Suprapubic skin (tissue), 4 donors: ENCODE results near the gene CHRM3. TPM values are rescaled to one million over a fixed set of nuclear protein-coding genes. Genes with fewer than 3 reads are reported as not detected.
"Not testable (repeated sequence)": the region's sequence is repeated elsewhere in the genome, so short reads cannot be mapped to it uniquely, and the experiment has no call there.

ENCODE experiments used
- DNase-seq, 2 donors: peaks; one replicate each; pipeline ENCODE4 v3.0.0-alpha.2; 2019; ENCODE audit warnings: low spot score in 2 of 2
- H3K27ac ChIP-seq: fragments of 200-600 bp; sonication (generic); one replicate; pipeline ENCODE4 v1.5.1; 2019
- H3K27me3 ChIP-seq: fragments of 200-600 bp; sonication (generic); one replicate; pipeline ENCODE4 v1.5.1; 2019
- H3K36me3 ChIP-seq: fragments of 200-600 bp; sonication (generic); one replicate; pipeline ENCODE4 v1.5.1; 2019
- H3K4me1 ChIP-seq: fragments of 200-600 bp; sonication (generic); one replicate; pipeline ENCODE4 v1.5.1; 2019
- H3K4me3 ChIP-seq: fragments of 200-600 bp; sonication (generic); one replicate; pipeline ENCODE4 v1.5.1; 2019; ENCODE audit warnings: mild to moderate bottlenecking
- H3K9me3 ChIP-seq: fragments of 200-600 bp; sonication (generic); one replicate; pipeline ENCODE4 v1.5.1; 2019
- EP300 ChIP-seq: sonication (generic); formaldehyde crosslinking; IDR thresholded peaks from one replicate; pipeline ENCODE4 v1.6.1; 2017; ENCODE audit warnings: antibody characterized with exemption
- POLR2A ChIP-seq, 2 donors: fragments of 450-650 bp; IDR thresholded peaks; one replicate each; pipeline ENCODE4 v1.6.1; 2017; ENCODE audit warnings: antibody characterized with exemption in 2 of 2, mild to moderate bottlenecking in 2 of 2, moderate library complexity in 2 of 2
- POLR2AphosphoS5 ChIP-seq, 3 donors: sonication (generic); formaldehyde crosslinking; IDR thresholded peaks; one replicate each; pipeline ENCODE4 v1.6.1; 2017; ENCODE audit warnings: antibody characterized with exemption in 3 of 3
- WGBS: methylation state at CpG from one replicate; pipeline ENCODE4 v1.1.5; 2018; 5-methylcytosine and 5-hydroxymethylcytosine counted together
- total RNA-seq, 4 donors: library from RNA; depleted of rRNA; stranded (reverse); fragments of >200 nt; gene quantifications; one replicate each; pipeline ENCODE4 v1.1.0, GENCODE V29; 2016
- TF ChIP-seq, protein P1 (sequence below), 2 donors: fragments of 200-600 bp in 1 of 2; fragments of 450-650 bp in 1 of 2; sonication (generic) in 1 of 2; IDR thresholded peaks; one replicate each; pipeline ENCODE4 v1.5.1; 2016 to 2019; ENCODE audit warnings: antibody characterized with exemption in 2 of 2, mild to moderate bottlenecking in 1 of 2, moderate library complexity in 1 of 2

The CHRM3 gene
- total RNA-seq, 4 donors from 2014 or later, result 3.7 to 15.8 (median 9.2) TPM

- TF ChIP-seq EP300, result no peak
- TF ChIP-seq, protein P1, sequence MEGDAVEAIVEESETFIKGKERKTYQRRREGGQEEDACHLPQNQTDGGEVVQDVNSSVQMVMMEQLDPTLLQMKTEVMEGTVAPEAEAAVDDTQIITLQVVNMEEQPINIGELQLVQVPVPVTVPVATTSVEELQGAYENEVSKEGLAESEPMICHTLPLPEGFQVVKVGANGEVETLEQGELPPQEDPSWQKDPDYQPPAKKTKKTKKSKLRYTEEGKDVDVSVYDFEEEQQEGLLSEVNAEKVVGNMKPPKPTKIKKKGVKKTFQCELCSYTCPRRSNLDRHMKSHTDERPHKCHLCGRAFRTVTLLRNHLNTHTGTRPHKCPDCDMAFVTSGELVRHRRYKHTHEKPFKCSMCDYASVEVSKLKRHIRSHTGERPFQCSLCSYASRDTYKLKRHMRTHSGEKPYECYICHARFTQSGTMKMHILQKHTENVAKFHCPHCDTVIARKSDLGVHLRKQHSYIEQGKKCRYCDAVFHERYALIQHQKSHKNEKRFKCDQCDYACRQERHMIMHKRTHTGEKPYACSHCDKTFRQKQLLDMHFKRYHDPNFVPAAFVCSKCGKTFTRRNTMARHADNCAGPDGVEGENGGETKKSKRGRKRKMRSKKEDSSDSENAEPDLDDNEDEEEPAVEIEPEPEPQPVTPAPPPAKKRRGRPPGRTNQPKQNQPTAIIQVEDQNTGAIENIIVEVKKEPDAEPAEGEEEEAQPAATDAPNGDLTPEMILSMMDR (IDR thresholded peaks at IDR 0.05), result no peak
- TF ChIP-seq POLR2AphosphoS5 (IDR thresholded peaks at IDR 0.05), result no peak
- no peak for TF ChIP-seq POLR2A (IDR thresholded peaks at IDR 0.05)
- Histone ChIP-seq H3K27me3 (no peaks in the 10 kb centered on the region), H3K4me1 (no peaks in the 10 kb centered on the region), H3K27ac (no peak overlapping the region), H3K36me3 (no peaks in the 10 kb centered on the region), H3K9me3 (no peaks in the 10 kb centered on the region), H3K4me3 (no peak overlapping the region)
- DNase-seq, result no peak
- 81% methylated on average over 4 of the region's 4 CpGs for WGBS
These were observed 19.1 kb upstream of the CHRM3 start for GRCh38 chr1:239367196-239367810.

DNA sequence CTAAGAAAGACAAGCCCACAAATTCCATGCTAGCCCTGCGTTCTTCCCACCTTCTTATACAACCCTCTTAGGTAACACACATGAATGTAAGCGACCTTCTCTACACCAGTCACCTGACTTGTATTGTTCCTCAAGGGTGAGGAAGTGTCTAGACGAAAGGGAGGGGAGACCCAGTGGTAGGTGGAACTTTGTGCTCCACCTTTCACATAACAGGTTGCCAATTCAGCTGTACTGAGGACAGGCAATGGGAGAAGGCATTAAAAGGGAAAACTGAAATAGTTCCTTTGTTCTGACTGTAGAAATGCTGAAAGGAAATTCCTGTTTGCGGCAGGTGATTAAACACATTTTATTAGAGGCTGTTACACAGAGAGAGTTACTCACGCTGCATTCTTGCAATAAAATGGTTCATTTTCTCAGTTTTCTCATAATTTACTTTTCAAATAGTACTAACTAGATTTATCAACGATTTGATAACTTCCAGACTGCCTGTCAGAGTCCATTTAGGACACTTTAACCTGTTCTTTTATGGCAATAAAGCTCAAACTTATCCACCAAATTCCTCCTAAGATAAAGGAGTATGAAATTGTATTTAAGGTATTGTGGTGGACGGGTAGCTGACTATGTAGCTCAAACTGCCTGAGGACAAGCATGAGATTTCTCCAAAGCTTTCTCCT lies 17.8 kb upstream of the CHRM3 start:
- no peaks in the 10 kb centered on the region for H3K4me1 ChIP-seq
- H3K4me3 ChIP-seq, result no peak overlapping the region
- 40% methylated on average over 7 of the region's 7 CpGs for WGBS
- no peaks in the 10 kb centered on the region for H3K27me3 ChIP-seq
- no peak overlapping the region for H3K27ac ChIP-seq
- H3K9me3 ChIP-seq, result no peaks in the 10 kb centered on the region
- no peak for TF ChIP-seq EP300
- TF ChIP-seq POLR2AphosphoS5 (IDR thresholded peaks at IDR 0.05), result no peak
- TF ChIP-seq POLR2A (IDR thresholded peaks at IDR 0.05), result no peak
- TF ChIP-seq, protein P1 (IDR thresholded peaks at IDR 0.05), result no peak
- no peaks in the 10 kb centered on the region for H3K36me3 ChIP-seq
- DNase-seq, result no peak

DNA sequence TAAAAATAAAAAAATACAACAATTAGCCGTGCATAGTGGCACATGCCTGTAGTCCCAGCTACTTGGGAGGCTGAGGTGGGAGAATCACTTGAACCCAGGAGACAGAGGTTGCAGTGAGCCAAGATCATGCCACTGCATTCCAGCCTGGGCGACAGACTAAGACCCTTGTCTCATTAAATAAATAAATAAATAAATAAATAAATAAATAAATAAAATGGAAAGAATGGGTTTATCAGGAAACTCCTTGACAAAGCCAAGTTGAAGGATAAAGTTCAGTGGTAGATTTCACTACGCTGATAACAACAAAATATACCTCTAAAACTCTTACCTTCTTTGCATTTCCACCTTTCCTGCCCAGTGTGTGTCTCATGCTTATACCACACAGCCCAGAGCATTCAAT lies 15.5 kb upstream of the CHRM3 start:
- H3K4me3 ChIP-seq, H3K36me3 ChIP-seq, H3K27me3 ChIP-seq, H3K4me1 ChIP-seq, H3K27ac ChIP-seq, H3K9me3 ChIP-seq, DNase-seq: not testable (repeated sequence)
- WGBS, result 76% methylated on average over 3 of the region's 3 CpGs

DNA sequence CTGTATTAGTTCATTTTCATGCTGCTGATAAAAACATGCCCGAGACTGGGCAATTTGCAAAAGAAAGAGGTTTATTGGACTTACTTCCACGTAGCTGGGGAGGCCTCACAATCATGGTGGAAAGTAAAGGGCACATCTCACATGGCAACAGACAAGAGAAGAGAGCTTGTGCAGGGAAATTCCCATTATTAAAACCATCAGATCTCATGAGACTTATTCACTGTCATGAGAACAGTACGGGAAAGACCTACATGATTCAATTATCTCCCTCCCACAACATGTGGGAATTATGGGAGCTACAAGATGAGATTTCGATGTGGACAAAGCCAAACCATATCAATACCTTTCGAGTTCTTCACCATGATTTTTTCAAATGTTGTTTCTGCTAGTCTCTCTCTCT lies 3.7 kb upstream of the CHRM3 start:
- Histone ChIP-seq H3K9me3 (no peaks in the 10 kb centered on the region), H3K27ac (no peak overlapping the region), H3K27me3 (peaks cover 28% of the 10 kb centered on the region), H3K4me3 (no peak overlapping the region), H3K4me1 (peaks cover 18% of the 10 kb centered on the region), H3K36me3 (no peaks in the 10 kb centered on the region)
- no peak for DNase-seq
- 79% methylated on average over 5 of the region's 5 CpGs for WGBS
- TF ChIP-seq POLR2AphosphoS5 (IDR thresholded peaks at IDR 0.05), result no peak
- TF ChIP-seq EP300, result no peak
- TF ChIP-seq, protein P1 (IDR thresholded peaks at IDR 0.05), result no peak
- no peak for TF ChIP-seq POLR2A (IDR thresholded peaks at IDR 0.05)

GRCh38 chr1:239383714-239384113 lies 2.7 kb upstream of the CHRM3 start:
- Histone ChIP-seq H3K27me3 (peaks cover 38% of the 10 kb centered on the region), H3K4me3 (no peak overlapping the region), H3K27ac (no peak overlapping the region), H3K4me1 (peaks cover 23% of the 10 kb centered on the region), H3K36me3 (no peaks in the 10 kb centered on the region), H3K9me3 (no peaks in the 10 kb centered on the region)
- DNase-seq, result no peak
- TF ChIP-seq, protein P1 (IDR thresholded peaks at IDR 0.05), result no peak
- TF ChIP-seq POLR2AphosphoS5 (IDR thresholded peaks at IDR 0.05) (no peak), POLR2A (IDR thresholded peaks at IDR 0.05) (no peak), EP300 (no peak)
- WGBS, result 86% methylated on average over 3 of the region's 3 CpGs
